Regular cardiac myocyte (primary cell): Measurements from ENCODE around the gene TXNIP. TPM values are rescaled to one million over a fixed set of nuclear protein-coding genes. Genes with fewer than 3 reads are reported as not detected.

Experiments used
- total RNA-seq: library from RNA; depleted of rRNA; stranded (reverse); fragments of >200 nt; gene quantifications from 2 replicates; pipeline ENCODE4 v1.2.3, GENCODE V29; 2014

TXNIP gene, protein sequence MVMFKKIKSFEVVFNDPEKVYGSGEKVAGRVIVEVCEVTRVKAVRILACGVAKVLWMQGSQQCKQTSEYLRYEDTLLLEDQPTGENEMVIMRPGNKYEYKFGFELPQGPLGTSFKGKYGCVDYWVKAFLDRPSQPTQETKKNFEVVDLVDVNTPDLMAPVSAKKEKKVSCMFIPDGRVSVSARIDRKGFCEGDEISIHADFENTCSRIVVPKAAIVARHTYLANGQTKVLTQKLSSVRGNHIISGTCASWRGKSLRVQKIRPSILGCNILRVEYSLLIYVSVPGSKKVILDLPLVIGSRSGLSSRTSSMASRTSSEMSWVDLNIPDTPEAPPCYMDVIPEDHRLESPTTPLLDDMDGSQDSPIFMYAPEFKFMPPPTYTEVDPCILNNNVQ
- total RNA-seq = 101 and 115 TPM in 2 replicates

DNA sequence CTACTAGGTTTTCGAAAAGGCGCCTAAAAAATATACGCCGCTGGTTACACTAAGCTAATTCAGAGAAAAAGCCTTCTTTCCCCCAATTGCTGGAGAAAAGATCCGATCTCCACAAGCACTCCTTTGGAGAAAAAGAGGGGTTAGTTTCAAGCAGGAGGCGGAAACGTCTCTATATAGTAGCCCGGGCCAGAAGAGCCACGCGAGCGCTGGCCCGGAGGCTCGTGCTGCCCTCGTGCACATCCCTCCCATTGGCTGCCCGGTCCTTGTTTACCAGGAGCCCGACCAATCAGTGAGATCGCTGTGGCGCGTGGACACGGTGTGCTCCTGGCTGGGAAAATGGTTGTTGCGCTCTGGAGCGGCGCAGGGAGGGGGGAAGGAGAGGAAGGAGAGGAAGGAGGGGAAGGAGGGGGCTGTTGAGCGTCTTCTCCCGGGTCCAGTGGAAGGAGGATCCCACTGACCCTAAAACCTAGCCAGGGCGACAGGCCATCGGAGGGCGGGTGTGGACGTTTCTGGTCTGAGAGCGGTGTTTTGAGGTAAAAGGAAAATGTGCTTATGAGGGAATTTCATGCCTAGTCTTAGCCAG lies at the start of gene TXNIP:
Gene TXNIP, minus strand, starts transcription at position 147 of the 583 bp plus-strand sequence. CDS start 313 bp downstream, outside the sequence.

DNA sequence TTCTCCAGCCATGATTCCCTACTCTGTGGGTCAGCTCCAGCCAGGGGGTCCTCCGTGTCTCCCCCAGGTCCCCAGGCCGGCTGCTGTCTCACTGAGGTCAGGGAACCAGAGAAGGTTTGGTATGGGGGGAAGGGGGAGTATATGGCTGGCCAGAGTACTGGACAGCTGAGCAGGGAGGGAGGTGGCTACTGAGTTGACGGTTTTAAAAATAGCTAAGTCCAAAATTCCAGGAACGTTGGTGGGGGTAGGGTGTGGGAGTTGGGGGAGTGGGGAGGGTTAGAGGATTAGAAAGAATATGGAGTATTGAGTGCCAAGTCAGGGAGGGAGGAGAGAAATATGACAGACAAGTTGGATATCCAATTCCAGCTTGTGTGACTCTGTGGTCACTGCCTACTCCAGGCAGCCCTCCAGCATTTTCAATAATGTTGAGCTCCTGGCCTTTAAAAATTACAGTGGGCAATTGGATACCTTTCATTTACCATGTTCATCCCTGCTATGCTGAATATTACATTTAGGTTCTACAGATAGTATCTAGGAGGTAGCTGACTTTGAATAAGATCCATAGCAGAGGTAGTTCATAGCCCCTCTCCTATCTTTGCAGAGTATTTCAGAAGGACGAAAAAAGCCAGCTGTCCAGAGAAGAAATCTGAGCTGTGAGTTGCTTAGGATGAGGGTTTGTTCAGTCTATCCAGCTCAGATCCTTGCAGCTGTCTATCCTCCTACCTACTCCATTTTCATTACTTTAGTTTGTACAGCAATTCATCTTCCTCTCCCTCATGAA lies 25.4 kb upstream of the TXNIP start, which contains the start of gene HJV:
Gene HJV, minus strand, starts transcription at position 114 of the 781 bp plus-strand sequence. CDS start 1,504 bp downstream, outside the sequence.

DNA sequence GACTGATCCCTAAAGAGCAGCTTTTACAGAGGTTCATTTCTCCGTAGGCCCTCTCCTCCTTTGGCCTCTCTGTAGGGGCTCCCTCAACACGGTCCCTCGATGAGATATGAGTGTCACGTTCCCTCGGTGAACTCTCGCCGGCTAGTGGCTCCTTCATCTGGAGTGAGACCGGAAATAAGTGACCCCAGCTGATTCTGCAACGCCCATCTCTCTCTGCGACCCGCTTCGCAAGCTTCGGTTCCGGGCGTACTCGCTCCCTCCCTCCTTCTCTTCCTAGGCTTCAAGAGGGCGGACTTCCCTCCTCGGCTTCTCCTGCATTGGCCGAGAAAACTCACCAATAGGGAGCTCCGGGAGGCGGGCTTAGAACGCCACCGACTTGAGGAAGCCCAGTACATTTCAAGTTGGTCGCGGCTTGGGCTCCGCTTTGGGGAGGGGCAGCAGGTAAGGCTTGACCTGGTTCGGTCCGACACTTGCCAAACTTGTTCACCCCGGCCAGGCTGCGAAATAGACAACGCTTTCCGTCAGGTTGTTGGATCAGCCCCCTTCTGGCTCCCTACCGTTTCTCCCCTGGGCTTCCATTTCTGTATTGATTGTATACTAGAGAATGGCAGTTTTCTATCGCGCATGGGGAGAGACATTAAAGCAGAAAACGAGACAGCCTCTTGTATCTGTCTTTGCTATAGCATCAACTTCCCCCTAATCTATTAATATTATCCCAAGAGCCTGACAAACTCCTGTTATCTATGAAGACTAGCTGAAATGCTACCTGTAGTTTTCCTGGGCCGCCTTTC lies 31.9 kb downstream of the TXNIP start, which contains the start of the genes ANKRD34A and POLR3GL:
Gene ANKRD34A, minus strand, starts transcription at position 248 of the 791 bp plus-strand sequence. CDS start 2,816 bp downstream, outside the sequence.
Gene POLR3GL, plus strand, starts transcription at position 363 of the 791 bp plus-strand sequence. CDS start 10,176 bp downstream, outside the sequence.

DNA sequence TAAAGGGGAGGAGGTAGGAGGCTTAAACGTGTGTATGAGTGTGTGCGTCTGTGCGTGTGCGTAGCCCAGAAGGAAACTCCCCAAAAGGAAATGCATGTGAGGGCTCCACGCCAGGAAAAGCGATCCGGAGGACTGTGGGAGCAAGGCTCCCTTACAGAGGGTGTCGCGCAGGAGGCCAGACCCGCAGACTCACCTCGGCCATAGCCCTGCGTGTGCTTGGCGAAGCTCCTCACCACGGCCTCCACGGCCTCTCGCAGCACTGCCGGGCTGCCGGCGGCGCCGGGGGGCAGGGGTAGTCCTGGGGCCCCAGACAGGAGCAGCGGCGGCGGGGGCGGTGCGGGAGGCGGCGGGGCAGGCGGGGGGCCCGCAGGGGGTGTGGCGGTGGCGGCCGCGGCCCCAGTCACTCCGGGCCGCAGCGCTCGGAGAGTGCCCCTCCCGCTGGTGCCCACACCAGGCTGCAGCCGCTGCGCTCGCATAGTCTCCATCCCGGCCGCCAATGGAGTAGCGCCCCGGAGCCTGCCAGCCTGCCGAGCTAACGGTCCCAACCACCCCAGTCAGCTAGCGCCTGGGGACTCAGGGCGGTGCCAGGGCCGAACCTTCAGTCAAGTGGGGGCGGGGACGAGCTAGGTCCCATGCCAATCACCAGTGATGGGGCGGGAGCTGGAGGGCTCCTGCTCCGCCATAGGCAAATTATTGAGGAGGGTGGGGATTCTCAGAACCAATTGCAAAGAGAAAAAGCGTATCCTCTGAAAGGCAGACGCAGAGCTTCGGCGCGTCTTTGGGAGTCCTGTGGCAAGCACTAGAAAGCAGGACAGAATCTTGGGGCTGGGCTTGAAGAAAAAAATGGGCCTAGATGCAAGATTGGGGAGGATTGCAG lies 38.7 kb downstream of the TXNIP start, which contains the start of gene LIX1L:
Gene LIX1L, minus strand, starts transcription at position 575 of the 877 bp plus-strand sequence. Its CDS starts 90 bp downstream, at position 485.

Other genes with a start within 250 kb of the TXNIP start
- gene RNF115, start 172.5 kb downstream of the TXNIP start, total RNA-seq = 9.6 and 10.1 TPM in 2 replicates
- 29.3 and 30.3 TPM in 2 replicates for gene POLR3C, start 172.4 kb downstream of the TXNIP start, total RNA-seq
- gene NUDT17, start 150.9 kb downstream of the TXNIP start, total RNA-seq = 2.5 and 4.8 TPM in 2 replicates
- 4.8 and 7.1 TPM in 2 replicates for gene PIAS3, start 137.5 kb downstream of the TXNIP start, total RNA-seq
- gene ANKRD35, start 110.7 kb downstream of the TXNIP start, total RNA-seq = 0.85 and 0.96 TPM in 2 replicates
- 3.4 and 5.8 TPM in 2 replicates for gene ITGA10, start 86.5 kb downstream of the TXNIP start, total RNA-seq
- 19.9 and 23.7 TPM in 2 replicates for gene PEX11B, start 77.9 kb downstream of the TXNIP start, total RNA-seq
- 80.6 and 212 TPM in 2 replicates for gene RBM8A, start 69.1 kb downstream of the TXNIP start, total RNA-seq
- gene LIX1L, start 38.6 kb downstream of the TXNIP start, total RNA-seq = 15.2 and 23.8 TPM in 2 replicates
- 0.28 and 0.38 TPM in 2 replicates for gene ANKRD34A, start 32.0 kb downstream of the TXNIP start, total RNA-seq
- gene POLR3GL, start 31.9 kb downstream of the TXNIP start, total RNA-seq = 12.4 and 19.2 TPM in 2 replicates
- not detected in 2 replicates for gene HJV, start 25.2 kb upstream of the TXNIP start, total RNA-seq
- gene NBPF10, start 148.2 kb upstream of the TXNIP start, total RNA-seq = 2.5 and 3.1 TPM in 2 replicates
- gene NOTCH2NLA, start 232.4 kb upstream of the TXNIP start, total RNA-seq = 80.7 and 93.0 TPM in 2 replicates